Measurements from ENCODE around the gene PDE4DIP.
"Not testable (repeated sequence)": the region's sequence is repeated elsewhere in the genome, so short reads cannot be mapped to it uniquely, and the experiment has no call there.

PDE4DIP gene

DNA sequence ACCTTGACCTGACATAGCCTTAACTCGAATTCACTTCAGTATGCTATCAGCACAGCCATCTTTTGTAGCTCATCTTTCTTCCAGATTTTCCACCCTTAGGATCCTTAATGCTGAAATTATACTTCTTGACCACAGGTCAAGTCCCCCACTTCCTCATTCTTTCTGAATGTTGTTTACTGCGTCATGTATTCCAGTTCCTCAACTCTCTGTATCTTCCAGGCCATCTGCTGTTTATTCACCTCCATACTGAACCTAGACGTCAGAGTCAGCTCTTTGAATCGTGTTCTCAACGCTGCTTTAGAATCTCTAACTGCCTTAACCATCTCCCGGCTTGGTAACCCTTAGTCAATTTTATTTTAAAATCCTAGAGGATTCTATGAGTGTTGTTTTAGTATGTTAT, 9.8 kb downstream of the PDE4DIP start:
- H4K8ac ChIP-seq (ENCODE audit: low read length); H3K4me1 ChIP-seq (ENCODE audit: control insufficient read depth, insufficient read depth, low read depth, low read length); H3K4me3 ChIP-seq (ENCODE audit: insufficient read depth in 1 of 2, low read depth in 1 of 2, low read length in 2 of 2); H2AK5ac ChIP-seq (ENCODE audit: low read length, severe bottlenecking); H3K14ac ChIP-seq (ENCODE audit: low read length in 2 of 2); H3K27me3 ChIP-seq (ENCODE audit: control insufficient read depth in 1 of 2, insufficient read depth in 1 of 2, low read length in 2 of 2); DNase-seq; H3K18ac ChIP-seq (ENCODE audit: low read depth in 1 of 2, low read length in 2 of 2); H3K27ac ChIP-seq (ENCODE audit: low read length, poor library complexity, severe bottlenecking); H4K91ac ChIP-seq (ENCODE audit: low read length); H3K9me3 ChIP-seq (ENCODE audit: control insufficient read depth, low read length); H3K36me3 ChIP-seq (ENCODE audit: control insufficient read depth in 1 of 2, insufficient read depth in 2 of 2, low read depth in 1 of 2, low read length in 2 of 2); H2AFZ ChIP-seq (ENCODE audit: low read depth, low read length); H2BK5ac ChIP-seq (ENCODE audit: low read depth, low read length, poor library complexity, severe bottlenecking); H2BK15ac ChIP-seq (ENCODE audit: low read depth, poor library complexity, severe bottlenecking); H3K79me1 ChIP-seq (replicated peaks; ENCODE audit: low read length, poor library complexity, severe bottlenecking); H2BK120ac ChIP-seq (ENCODE audit: low read depth, low read length); H3K23ac ChIP-seq (ENCODE audit: low read length in 2 of 2); H3K9ac ChIP-seq (ENCODE audit: low read length); H3K4ac ChIP-seq (ENCODE audit: low read depth in 1 of 2, low read length in 2 of 2); H2BK12ac ChIP-seq (ENCODE audit: low read length in 2 of 2); H3K4me2 ChIP-seq (ENCODE audit: low read length, poor library complexity, severe bottlenecking): not testable (repeated sequence)
- WGBS: no CpG with 5 or more reads among the region's 6 CpGs

DNA sequence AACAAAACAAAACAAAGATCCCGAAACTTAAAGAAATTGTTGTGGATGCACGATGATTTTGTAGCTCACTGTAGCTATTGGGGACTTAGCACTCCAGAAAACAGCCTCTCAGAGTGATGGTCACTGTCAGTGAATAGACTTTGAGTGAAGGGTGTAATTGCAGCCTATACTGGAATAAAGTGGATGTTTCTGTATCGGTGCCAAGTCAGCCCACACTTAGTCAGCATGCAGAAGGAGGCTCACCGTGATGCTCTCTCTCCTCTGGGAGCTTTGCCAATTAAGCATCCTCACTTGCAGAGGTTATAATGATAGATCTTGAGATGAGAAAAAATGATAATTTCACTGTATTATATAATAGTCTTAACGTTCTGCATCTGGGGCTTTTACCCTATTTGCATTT, 11.1 kb downstream of the PDE4DIP start:
- H3K4me2 ChIP-seq (ENCODE audit: low read length, poor library complexity, severe bottlenecking); H3K18ac ChIP-seq (ENCODE audit: low read depth in 1 of 2, low read length in 2 of 2); H3K14ac ChIP-seq (ENCODE audit: low read length in 2 of 2): not testable (repeated sequence)

DNA sequence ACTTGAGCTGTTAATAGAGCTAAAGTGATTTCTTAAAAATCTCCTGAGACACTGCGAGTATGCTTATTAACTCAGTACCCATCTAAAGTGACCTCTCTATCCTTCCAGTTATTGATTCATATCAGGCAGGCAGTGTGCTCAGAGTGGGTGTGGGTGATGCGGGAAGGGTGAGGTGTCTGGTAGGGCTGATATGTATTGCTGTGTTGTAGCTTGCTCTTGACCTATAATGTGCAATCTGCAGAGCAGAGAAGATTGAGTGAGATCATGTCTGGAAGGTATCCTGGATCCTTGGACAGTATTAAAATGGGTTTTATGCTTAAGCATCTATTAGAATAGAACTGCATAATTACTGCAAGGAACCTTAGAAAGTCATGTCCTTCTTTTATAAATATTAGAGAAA, 15.8 kb downstream of the PDE4DIP start:
- WGBS: no CpG with 5 or more reads among the region's 2 CpGs
- not testable (repeated sequence) for H2AK5ac ChIP-seq (ENCODE audit: low read length, severe bottlenecking); H2BK120ac ChIP-seq (ENCODE audit: low read depth, low read length); H3K9ac ChIP-seq (ENCODE audit: low read length); H2BK15ac ChIP-seq (ENCODE audit: low read depth, poor library complexity, severe bottlenecking); H3K36me3 ChIP-seq (ENCODE audit: control insufficient read depth in 1 of 2, insufficient read depth in 2 of 2, low read depth in 1 of 2, low read length in 2 of 2); H3K18ac ChIP-seq (ENCODE audit: low read depth in 1 of 2, low read length in 2 of 2); H3K23ac ChIP-seq (ENCODE audit: low read length in 2 of 2); H4K91ac ChIP-seq (ENCODE audit: low read length); H3K79me1 ChIP-seq (replicated peaks; ENCODE audit: low read length, poor library complexity, severe bottlenecking); H3K9me3 ChIP-seq (ENCODE audit: control insufficient read depth, low read length); H3K27ac ChIP-seq (ENCODE audit: low read length, poor library complexity, severe bottlenecking); DNase-seq; H4K8ac ChIP-seq (ENCODE audit: low read length); H3K4me3 ChIP-seq (ENCODE audit: insufficient read depth in 1 of 2, low read depth in 1 of 2, low read length in 2 of 2); H3K4me1 ChIP-seq (ENCODE audit: control insufficient read depth, insufficient read depth, low read depth, low read length); H2BK5ac ChIP-seq (ENCODE audit: low read depth, low read length, poor library complexity, severe bottlenecking); H3K14ac ChIP-seq (ENCODE audit: low read length in 2 of 2); H2AFZ ChIP-seq (ENCODE audit: low read depth, low read length); H3K27me3 ChIP-seq (ENCODE audit: control insufficient read depth in 1 of 2, insufficient read depth in 1 of 2, low read length in 2 of 2); H3K4me2 ChIP-seq (ENCODE audit: low read length, poor library complexity, severe bottlenecking); H2BK12ac ChIP-seq (ENCODE audit: low read length in 2 of 2); H3K4ac ChIP-seq (ENCODE audit: low read depth in 1 of 2, low read length in 2 of 2)

More for the DNA sequence above, 11.1 kb downstream of the PDE4DIP start:
- H3K4me3 ChIP-seq (ENCODE audit: insufficient read depth in 1 of 2, low read depth in 1 of 2, low read length in 2 of 2); H3K23ac ChIP-seq (ENCODE audit: low read length in 2 of 2); H4K91ac ChIP-seq (ENCODE audit: low read length); H2BK15ac ChIP-seq (ENCODE audit: low read depth, poor library complexity, severe bottlenecking); H2AFZ ChIP-seq (ENCODE audit: low read depth, low read length); H3K27me3 ChIP-seq (ENCODE audit: control insufficient read depth in 1 of 2, insufficient read depth in 1 of 2, low read length in 2 of 2); H2BK5ac ChIP-seq (ENCODE audit: low read depth, low read length, poor library complexity, severe bottlenecking); H3K4me1 ChIP-seq (ENCODE audit: control insufficient read depth, insufficient read depth, low read depth, low read length); H2AK5ac ChIP-seq (ENCODE audit: low read length, severe bottlenecking); H3K36me3 ChIP-seq (ENCODE audit: control insufficient read depth in 1 of 2, insufficient read depth in 2 of 2, low read depth in 1 of 2, low read length in 2 of 2); H3K27ac ChIP-seq (ENCODE audit: low read length, poor library complexity, severe bottlenecking); H2BK12ac ChIP-seq (ENCODE audit: low read length in 2 of 2); H3K4ac ChIP-seq (ENCODE audit: low read depth in 1 of 2, low read length in 2 of 2); H3K9ac ChIP-seq (ENCODE audit: low read length); DNase-seq; H3K79me1 ChIP-seq (replicated peaks; ENCODE audit: low read length, poor library complexity, severe bottlenecking); H4K8ac ChIP-seq (ENCODE audit: low read length); H3K9me3 ChIP-seq (ENCODE audit: control insufficient read depth, low read length); H2BK120ac ChIP-seq (ENCODE audit: low read depth, low read length): not testable (repeated sequence)
- no CpG with 5 or more reads among the region's 5 CpGs for WGBS

DNA sequence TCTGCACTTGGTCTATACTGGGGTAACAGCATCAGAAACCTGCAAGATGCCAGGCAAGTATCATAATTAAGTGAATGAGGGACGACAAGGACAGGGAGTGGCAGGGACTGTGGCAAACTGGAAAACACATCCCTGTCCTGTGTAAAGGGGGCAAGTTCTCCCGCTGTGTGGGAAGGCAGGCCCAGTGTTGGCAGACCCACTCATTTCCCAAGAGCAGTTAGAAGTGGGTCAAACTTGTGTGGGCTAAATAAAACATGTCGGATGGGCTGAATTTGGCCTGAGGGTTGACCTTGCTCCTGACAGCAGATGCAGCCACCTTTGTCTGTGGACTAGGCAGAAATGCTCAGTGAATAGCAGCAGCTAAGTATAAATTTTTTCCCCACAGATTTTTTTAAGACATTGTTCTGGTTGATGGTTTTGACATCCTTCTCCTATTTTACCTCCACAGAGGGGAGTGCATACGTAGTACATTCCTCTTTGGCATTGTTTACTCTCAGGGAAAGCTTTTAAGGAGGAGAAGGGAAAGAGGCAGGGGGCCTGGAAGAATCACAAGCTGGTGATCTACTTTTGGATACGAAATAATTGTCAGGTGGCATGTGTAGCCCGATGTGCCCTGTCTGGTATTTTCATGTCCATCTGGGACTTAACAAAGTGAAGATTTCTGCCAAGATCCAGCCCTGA, 16.5 kb downstream of the PDE4DIP start:
- no CpG with 5 or more reads among the region's 6 CpGs for WGBS
- H2AFZ ChIP-seq (ENCODE audit: low read depth, low read length); H3K14ac ChIP-seq (ENCODE audit: low read length in 2 of 2): not testable (repeated sequence)

More for the DNA sequence above, 16.5 kb downstream of the PDE4DIP start:
- not testable (repeated sequence) for H2BK120ac ChIP-seq (ENCODE audit: low read depth, low read length); H2BK5ac ChIP-seq (ENCODE audit: low read depth, low read length, poor library complexity, severe bottlenecking); H3K4me3 ChIP-seq (ENCODE audit: insufficient read depth in 1 of 2, low read depth in 1 of 2, low read length in 2 of 2); H3K23ac ChIP-seq (ENCODE audit: low read length in 2 of 2); H3K27me3 ChIP-seq (ENCODE audit: control insufficient read depth in 1 of 2, insufficient read depth in 1 of 2, low read length in 2 of 2); H3K36me3 ChIP-seq (ENCODE audit: control insufficient read depth in 1 of 2, insufficient read depth in 2 of 2, low read depth in 1 of 2, low read length in 2 of 2); H4K91ac ChIP-seq (ENCODE audit: low read length); H3K18ac ChIP-seq (ENCODE audit: low read depth in 1 of 2, low read length in 2 of 2); H3K9ac ChIP-seq (ENCODE audit: low read length); H4K8ac ChIP-seq (ENCODE audit: low read length); H3K4me1 ChIP-seq (ENCODE audit: control insufficient read depth, insufficient read depth, low read depth, low read length); H3K4me2 ChIP-seq (ENCODE audit: low read length, poor library complexity, severe bottlenecking); H2BK15ac ChIP-seq (ENCODE audit: low read depth, poor library complexity, severe bottlenecking); H3K79me1 ChIP-seq (replicated peaks; ENCODE audit: low read length, poor library complexity, severe bottlenecking); H3K9me3 ChIP-seq (ENCODE audit: control insufficient read depth, low read length); DNase-seq; H2AK5ac ChIP-seq (ENCODE audit: low read length, severe bottlenecking); H3K27ac ChIP-seq (ENCODE audit: low read length, poor library complexity, severe bottlenecking); H2BK12ac ChIP-seq (ENCODE audit: low read length in 2 of 2); H3K4ac ChIP-seq (ENCODE audit: low read depth in 1 of 2, low read length in 2 of 2)

Measured in mesenchymal stem cell (in vitro differentiated cells and primary cell).